ENCODE data around the gene RPRD1A.
A peak's percentile ranks its signal among the peaks of the same experiment; 100 is the strongest.
"Not testable (repeated sequence)": the region's sequence is repeated elsewhere in the genome, so short reads cannot be mapped to it uniquely, and the experiment has no call there.

Gene RPRD1A

GRCh38 chr18:36067055-36067957 lies at the start of gene RPRD1A:
TSS of gene RPRD1A (minus strand) at chr18:36067559. CDS start at chr18:36067404, 155 bp downstream.
- no peaks in the 10 kb centered on the region for H3K9me3 ChIP-seq
- H3K4me1 ChIP-seq: peaks cover 9% of the 10 kb centered on the region
- in situ Hi-C loops (cut with MboI; ENCODE audit: low sequenced_read_pairs): no loop called here
- peak within 1 kb of the TSS; percentile 94 for H3K4me3 ChIP-seq
- H3K36me3 ChIP-seq (replicated peaks): peaks cover 6% of the 10 kb centered on the region; the same call in 1 of the 2 replicates
- peak; percentile 94 to 99 for DNase-seq (ENCODE audit: low spot score in 2 of 2)
- H3K27me3 ChIP-seq (ENCODE audit: low read depth): no peaks in the 10 kb centered on the region

GRCh38 chr18:36116771-36117170 lies 49.4 kb upstream of the RPRD1A start:
- H3K36me3 ChIP-seq (replicated peaks): peaks cover 50% of the 10 kb centered on the region
- DNase-seq (ENCODE audit: low spot score in 2 of 2); H3K27me3 ChIP-seq (ENCODE audit: low read depth); H3K9me3 ChIP-seq; H3K4me1 ChIP-seq; in situ Hi-C loops (cut with MboI; ENCODE audit: low sequenced_read_pairs); H3K4me3 ChIP-seq: not testable (repeated sequence)

- H3K4me1 ChIP-seq: no peaks in the 10 kb centered on the region
- H3K36me3 ChIP-seq (replicated peaks): peaks cover 46% of the 10 kb centered on the region
- no peak for DNase-seq (ENCODE audit: low spot score in 2 of 2)
- no peaks in the 10 kb centered on the region for H3K27me3 ChIP-seq (ENCODE audit: low read depth)
- in situ Hi-C loops (cut with MboI; ENCODE audit: low sequenced_read_pairs): no loop called here
- H3K4me3 ChIP-seq: no peak overlapping the region
- H3K9me3 ChIP-seq: no peaks in the 10 kb centered on the region
Observed at GRCh38 chr18:36114738-36115137, 47.4 kb upstream of the RPRD1A start.

- no peak for DNase-seq (ENCODE audit: low spot score in 2 of 2)
- H3K36me3 ChIP-seq (replicated peaks): peaks cover 51% of the 10 kb centered on the region
- no peaks in the 10 kb centered on the region for H3K4me1 ChIP-seq
- no peak overlapping the region for H3K4me3 ChIP-seq
- H3K27me3 ChIP-seq (ENCODE audit: low read depth): no peaks in the 10 kb centered on the region
- no peaks in the 10 kb centered on the region for H3K9me3 ChIP-seq
- in situ Hi-C loops (cut with MboI; ENCODE audit: low sequenced_read_pairs): no loop called here
Observed at GRCh38 chr18:36114251-36114650, 46.9 kb upstream of the RPRD1A start.

- no peak for DNase-seq (ENCODE audit: low spot score in 2 of 2)
- H3K4me1 ChIP-seq: no peaks in the 10 kb centered on the region
- in situ Hi-C loops (cut with MboI; ENCODE audit: low sequenced_read_pairs): no loop called here
- H3K36me3 ChIP-seq (replicated peaks): peaks cover 43% of the 10 kb centered on the region
- no peaks in the 10 kb centered on the region for H3K9me3 ChIP-seq
- no peaks in the 10 kb centered on the region for H3K27me3 ChIP-seq (ENCODE audit: low read depth)
- H3K4me3 ChIP-seq: no peak overlapping the region
Observed at GRCh38 chr18:36112302-36112701, 44.9 kb upstream of the RPRD1A start.

GRCh38 chr18:36109737-36110136 lies 42.4 kb upstream of the RPRD1A start:
- DNase-seq (ENCODE audit: low spot score in 2 of 2): no peak
- in situ Hi-C loops (cut with MboI; ENCODE audit: low sequenced_read_pairs): no loop called here

DNA sequence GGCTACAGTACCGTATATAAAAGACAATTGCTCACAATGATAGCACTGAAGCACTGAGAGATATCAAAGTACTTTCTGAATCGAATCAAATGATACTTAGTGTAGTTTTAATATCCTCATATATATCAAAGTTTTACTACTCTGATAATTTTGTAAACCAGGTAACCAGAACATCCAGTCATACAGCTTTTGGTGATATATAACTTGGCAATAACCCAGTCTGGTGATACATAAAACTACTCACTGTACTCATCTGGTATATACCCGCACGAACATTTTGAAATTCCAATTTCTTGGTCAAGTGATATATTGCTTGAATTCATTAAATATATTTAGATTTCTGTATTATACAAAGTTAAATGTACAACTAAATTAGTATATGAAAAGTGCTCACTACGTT lies 41.2 kb upstream of the RPRD1A start:
- no peak for DNase-seq (ENCODE audit: low spot score in 2 of 2)
- no peaks in the 10 kb centered on the region for H3K27me3 ChIP-seq (ENCODE audit: low read depth)
- H3K4me1 ChIP-seq: no peaks in the 10 kb centered on the region
- H3K4me3 ChIP-seq: no peak overlapping the region
- no peaks in the 10 kb centered on the region for H3K9me3 ChIP-seq
- in situ Hi-C loops (cut with MboI; ENCODE audit: low sequenced_read_pairs): no loop called here
- H3K36me3 ChIP-seq (replicated peaks): peaks cover 26% of the 10 kb centered on the region

More at GRCh38 chr18:36109737-36110136, 42.4 kb upstream of the RPRD1A start:
- Histone ChIP-seq H3K36me3 (replicated peaks) (peaks cover 34% of the 10 kb centered on the region), H3K27me3 (ENCODE audit: low read depth) (no peaks in the 10 kb centered on the region), H3K4me1 (no peaks in the 10 kb centered on the region), H3K9me3 (no peaks in the 10 kb centered on the region), H3K4me3 (no peak overlapping the region)

- H3K4me1 ChIP-seq: no peaks in the 10 kb centered on the region
- no peak for DNase-seq (ENCODE audit: low spot score in 2 of 2)
- H3K4me3 ChIP-seq: no peak overlapping the region
- no peaks in the 10 kb centered on the region for H3K27me3 ChIP-seq (ENCODE audit: low read depth)
- no peaks in the 10 kb centered on the region for H3K9me3 ChIP-seq
- H3K36me3 ChIP-seq (replicated peaks): peaks cover 22% of the 10 kb centered on the region
- in situ Hi-C loops (cut with MboI; ENCODE audit: low sequenced_read_pairs): no loop called here
Observed at GRCh38 chr18:36108196-36108595, 40.8 kb upstream of the RPRD1A start.

- no peaks in the 10 kb centered on the region for H3K9me3 ChIP-seq
- in situ Hi-C loops (cut with MboI; ENCODE audit: low sequenced_read_pairs): no loop called here
- H3K4me3 ChIP-seq: no peak overlapping the region
- H3K27me3 ChIP-seq (ENCODE audit: low read depth): no peaks in the 10 kb centered on the region
- DNase-seq (ENCODE audit: low spot score in 2 of 2): no peak
- H3K36me3 ChIP-seq (replicated peaks): peaks cover 19% of the 10 kb centered on the region
- no peaks in the 10 kb centered on the region for H3K4me1 ChIP-seq
Observed at GRCh38 chr18:36107477-36107876, 40.1 kb upstream of the RPRD1A start.

- H3K4me3 ChIP-seq: no peak overlapping the region
- in situ Hi-C loops (cut with MboI; ENCODE audit: low sequenced_read_pairs): no loop called here
- H3K9me3 ChIP-seq: peaks cover 6% of the 10 kb centered on the region
Observed at GRCh38 chr18:36104749-36105148, 37.4 kb upstream of the RPRD1A start.

DNA sequence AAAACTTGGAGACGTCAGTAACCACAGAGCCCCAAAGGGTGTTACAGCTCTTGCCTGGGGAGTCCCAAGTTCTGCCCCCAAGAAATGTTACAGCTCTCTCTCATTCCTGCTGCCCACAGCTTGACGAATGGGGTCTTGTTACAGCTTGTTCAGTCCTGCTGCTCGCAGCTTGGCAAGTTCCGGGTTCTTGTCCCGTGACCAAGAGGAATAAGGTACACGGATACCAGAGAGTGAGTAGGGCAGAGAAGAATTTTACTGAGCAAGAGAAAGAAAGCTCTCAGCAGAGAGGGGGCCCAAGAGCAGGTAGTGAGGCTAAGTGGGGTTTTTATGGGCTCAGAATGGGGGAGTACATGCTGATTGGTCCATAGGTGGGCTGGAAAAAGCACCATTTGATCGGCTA lies 34.6 kb upstream of the RPRD1A start:
- in situ Hi-C loops (cut with MboI; ENCODE audit: low sequenced_read_pairs): no loop called here
- H3K27me3 ChIP-seq (ENCODE audit: low read depth): no peaks in the 10 kb centered on the region
- no peaks in the 10 kb centered on the region for H3K36me3 ChIP-seq (replicated peaks)
- peaks cover 4% of the 10 kb centered on the region; the same call in 1 of the 2 replicates for H3K4me1 ChIP-seq
- no peak for DNase-seq (ENCODE audit: low spot score in 2 of 2)
- peaks cover 6% of the 10 kb centered on the region for H3K9me3 ChIP-seq
- no peak overlapping the region for H3K4me3 ChIP-seq

More at GRCh38 chr18:36104749-36105148, 37.4 kb upstream of the RPRD1A start:
- no peaks in the 10 kb centered on the region for H3K4me1 ChIP-seq
- DNase-seq (ENCODE audit: low spot score in 2 of 2): no peak
- no peaks in the 10 kb centered on the region for H3K27me3 ChIP-seq (ENCODE audit: low read depth)
- peaks cover 7% of the 10 kb centered on the region; the same call in 1 of the 2 replicates for H3K36me3 ChIP-seq (replicated peaks)

DNA sequence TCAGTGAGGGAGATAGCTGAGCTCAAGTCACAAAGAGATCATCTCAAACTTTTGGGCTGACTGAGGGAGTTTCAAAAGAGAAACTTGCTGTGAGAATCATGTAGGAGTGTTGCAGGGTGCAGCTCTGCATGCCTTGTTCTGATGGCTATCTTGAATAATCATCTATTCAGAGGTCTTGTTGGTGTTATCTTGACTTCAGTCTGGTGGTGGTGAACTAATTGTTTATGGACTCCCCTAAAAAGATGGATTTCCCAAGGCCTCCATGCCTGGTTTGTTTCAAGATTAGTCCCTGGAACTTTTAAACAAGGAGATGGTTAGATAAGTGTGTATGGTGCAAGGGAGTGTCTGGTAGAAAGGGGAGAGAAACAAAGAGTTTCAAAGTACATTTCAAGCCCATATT lies 32.0 kb upstream of the RPRD1A start:
- H3K9me3 ChIP-seq: peaks cover 6% of the 10 kb centered on the region
- DNase-seq (ENCODE audit: low spot score in 2 of 2): no peak
- peaks cover 4% of the 10 kb centered on the region; the same call in 1 of the 2 replicates for H3K4me1 ChIP-seq
- H3K27me3 ChIP-seq (ENCODE audit: low read depth): no peaks in the 10 kb centered on the region
- no peak overlapping the region for H3K4me3 ChIP-seq
- in situ Hi-C loops (cut with MboI; ENCODE audit: low sequenced_read_pairs): loop anchor here (25.0 kb wide), 1 partner anchor 663 kb away; no protein-coding TSS in a partner anchor
- H3K36me3 ChIP-seq (replicated peaks): no peaks in the 10 kb centered on the region

- H3K27me3 ChIP-seq (ENCODE audit: low read depth): no peaks in the 10 kb centered on the region
- in situ Hi-C loops (cut with MboI; ENCODE audit: low sequenced_read_pairs): loop anchor here (25.0 kb wide), 1 partner anchor 665 kb away; no protein-coding TSS in a partner anchor
- peaks cover 2% of the 10 kb centered on the region for H3K9me3 ChIP-seq
- H3K4me3 ChIP-seq: no peak overlapping the region
- no peaks in the 10 kb centered on the region for H3K36me3 ChIP-seq (replicated peaks)
- DNase-seq (ENCODE audit: low spot score in 2 of 2): no peak
- H3K4me1 ChIP-seq: peaks cover 4% of the 10 kb centered on the region; the same call in 1 of the 2 replicates
Observed at GRCh38 chr18:36096955-36097354, 29.6 kb upstream of the RPRD1A start.

DNA sequence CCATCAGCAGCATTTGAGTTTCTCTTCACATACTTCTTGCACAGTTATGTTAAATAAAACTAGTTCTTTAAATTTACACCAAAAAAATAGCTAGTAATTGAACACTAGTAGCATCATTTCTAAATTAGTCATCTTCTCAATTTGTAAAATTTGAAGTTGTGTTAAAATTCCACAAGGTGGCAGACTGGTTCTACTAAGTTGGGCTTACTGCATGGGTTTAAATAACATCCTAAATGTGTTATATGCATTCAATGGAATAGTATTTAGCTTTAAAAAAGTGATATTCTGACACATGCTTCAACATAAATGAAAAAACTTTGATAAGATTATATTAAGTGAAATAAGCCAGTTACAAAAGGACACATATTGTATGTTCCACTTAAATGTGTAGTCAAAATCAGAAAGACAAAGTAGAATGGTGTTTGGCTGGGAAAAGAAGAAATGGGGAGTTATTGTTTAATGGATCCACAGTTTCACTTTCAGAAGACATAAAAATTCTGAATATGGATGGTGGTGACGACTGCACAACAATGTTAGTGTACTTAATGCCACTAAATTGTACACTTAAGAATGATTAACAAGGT lies 28.7 kb upstream of the RPRD1A start:
- Histone ChIP-seq H3K27me3 (ENCODE audit: low read depth) (no peaks in the 10 kb centered on the region), H3K9me3 (no peaks in the 10 kb centered on the region), H3K4me1 (peaks cover 4% of the 10 kb centered on the region; the same call in 1 of the 2 replicates), H3K36me3 (replicated peaks) (no peaks in the 10 kb centered on the region), H3K4me3 (no peak overlapping the region)
- in situ Hi-C loops (cut with MboI; ENCODE audit: low sequenced_read_pairs): loop anchor here (25.0 kb wide), 1 partner anchor 666 kb away; no protein-coding TSS in a partner anchor
- DNase-seq (ENCODE audit: low spot score in 2 of 2): peak in 1 of 2 experiments; percentile 64
